SIG-M5 treated with dmso at 0.1 percent for 504 hours (cell line): ENCODE measurements around the gene CSRNP3.

Source experiments
- DNase-seq: peaks from one replicate; lab custom pipeline; 2025; ENCODE audit not compliant: unreplicated experiment; lab: John Stamatoyannopoulos, UW

CSRNP3 gene

GRCh38 chr2:165674780-165675179 is 205.3 kb downstream of the CSRNP3 start:
- DNase-seq, result no peak

- DNase-seq, result no peak
Observed at GRCh38 chr2:165675551-165675968, 206.1 kb downstream of the CSRNP3 start.

- no peak for DNase-seq
Observed at GRCh38 chr2:165678882-165679281, 209.4 kb downstream of the CSRNP3 start.

- DNase-seq, result no peak
Observed at GRCh38 chr2:165679621-165680020, 210.1 kb downstream of the CSRNP3 start.

GRCh38 chr2:165681841-165682240 is 212.3 kb downstream of the CSRNP3 start:
- no peak for DNase-seq

- no peak for DNase-seq
Observed at GRCh38 chr2:165682546-165682945, 213.0 kb downstream of the CSRNP3 start.

- no peak for DNase-seq
Observed at GRCh38 chr2:165686800-165687199, 217.3 kb downstream of the CSRNP3 start.

- no peak for DNase-seq
Observed at GRCh38 chr2:165687426-165688002, 218.0 kb downstream of the CSRNP3 start.

GRCh38 chr2:165691615-165692014 is 222.1 kb downstream of the CSRNP3 start:
- DNase-seq, result no peak

GRCh38 chr2:165692906-165693305 is 223.4 kb downstream of the CSRNP3 start:
- no peak for DNase-seq

GRCh38 chr2:165693838-165694237 is 224.3 kb downstream of the CSRNP3 start:
- no peak for DNase-seq

- DNase-seq, result no peak
Observed at GRCh38 chr2:165697748-165698443, 228.4 kb downstream of the CSRNP3 start.

- peak; percentile 61 for DNase-seq
Observed at GRCh38 chr2:165698444-165698884, 229.0 kb downstream of the CSRNP3 start.

- no peak for DNase-seq
Observed at GRCh38 chr2:165699946-165700345, 230.4 kb downstream of the CSRNP3 start.

- no peak for DNase-seq
Observed at GRCh38 chr2:165700531-165700930, 231.0 kb downstream of the CSRNP3 start.

- no peak for DNase-seq
Observed at GRCh38 chr2:165701147-165701546, 231.6 kb downstream of the CSRNP3 start.

GRCh38 chr2:165706960-165707487 is 237.5 kb downstream of the CSRNP3 start:
- no peak for DNase-seq

GRCh38 chr2:165716091-165716490 is 246.6 kb downstream of the CSRNP3 start:
- no peak for DNase-seq

GRCh38 chr2:165718610-165719210 is 249.2 kb downstream of the CSRNP3 start:
- DNase-seq, result no peak

- DNase-seq, result no peak
Observed at GRCh38 chr2:165720511-165720910, 251.0 kb downstream of the CSRNP3 start.

GRCh38 chr2:165725421-165725820 is 255.9 kb downstream of the CSRNP3 start:
- DNase-seq, result no peak
